HEK293 (cell line): Measurements from ENCODE around the gene KCTD17.

Experiments
- CTCF ChIA-PET: fragments of 350-600 bp; formaldehyde crosslinking; extraction: SDS; loops from one replicate; lab custom pipeline; 2021; ENCODE audit warnings: antibody characterized with exemption; lab: Yijun Ruan, JAX
- POLR2A ChIA-PET: fragments of 300-600 bp; formaldehyde crosslinking; extraction: SDS; loops from one replicate; lab custom pipeline; 2020; ENCODE audit warnings: antibody characterized with exemption, inconsistent platforms; lab: Yijun Ruan, JAX
- H3K27ac ChIP-seq: fragments of 200-500 bp; sonication (Bioruptor generic); 2 replicates; pipeline ENCODE4 v1.5.1; 2014; ENCODE audit warnings: low read depth, low read length, control low read depth, inconsistent platforms; ENCODE audit errors: extremely low read depth
- H3K36me3 ChIP-seq, 2 experiments: fragments of 200-500 bp in 1 of 2; sonication (Bioruptor generic) in 1 of 2; 1 replicate in 1 of 2; 2 replicates in 1 of 2; pipeline ENCODE4 v1.5.1; 2014 to 2017; ENCODE audit warnings: inconsistent platforms in 2 of 2, low read length in 2 of 2; ENCODE audit not compliant: control insufficient read depth in 2 of 2, insufficient read depth in 1 of 2
- H3K4me1 ChIP-seq: fragments of 200-500 bp; sonication (Bioruptor generic); 2 replicates; pipeline ENCODE4 v1.5.1; 2014; ENCODE audit warnings: mild to moderate bottlenecking, low read length, inconsistent platforms; ENCODE audit not compliant: control insufficient read depth, insufficient read depth
- H3K4me3 ChIP-seq: 2 replicates; pipeline ENCODE4 v1.5.1; 2011; ENCODE audit warnings: low read depth, mild to moderate bottlenecking, control low read depth, low read length, moderate library complexity
- H3K9me3 ChIP-seq: fragments of 200-500 bp; sonication (Bioruptor generic); 2 replicates; pipeline ENCODE4 v1.5.1; 2014; ENCODE audit warnings: low read depth, low read length, inconsistent platforms; ENCODE audit not compliant: control insufficient read depth, insufficient read depth
- ATF2 ChIP-seq: fragments of 450-650 bp; formaldehyde crosslinking; IDR thresholded peaks from 2 replicates; pipeline ENCODE4 v1.5.1; 2016; ENCODE audit warnings: missing biosample characterization, missing genetic modification characterization, low read depth
- GLIS2 ChIP-seq: fragments of 450-650 bp; formaldehyde crosslinking; IDR thresholded peaks from 2 replicates; pipeline ENCODE4 v1.5.1; 2016; ENCODE audit warnings: missing biosample characterization, missing genetic modification characterization
- HOXA7 ChIP-seq: sonication (generic); formaldehyde crosslinking; IDR thresholded peaks from 2 replicates; pipeline ENCODE4 v1.8.1; 2022; ENCODE audit warnings: missing genetic modification reagents, borderline replicate concordance
- REPIN1 ChIP-seq: fragments of 450-650 bp; formaldehyde crosslinking; IDR thresholded peaks from 2 replicates; pipeline ENCODE4 v1.5.1; 2017; ENCODE audit warnings: missing biosample characterization, missing genetic modification characterization, low read depth
- SP2 ChIP-seq: fragments of 450-650 bp; formaldehyde crosslinking; IDR thresholded peaks from 2 replicates; pipeline ENCODE4 v1.5.1; 2016; ENCODE audit warnings: missing biosample characterization, missing genetic modification characterization
- TCF7L2 ChIP-seq: IDR thresholded peaks from 2 replicates; pipeline ENCODE4 v1.6.1; 2011; ENCODE audit warnings: low read depth, mild to moderate bottlenecking, inconsistent platforms, low read length, moderate library complexity, borderline replicate concordance
- YY2 ChIP-seq: fragments of 450-650 bp; formaldehyde crosslinking; IDR thresholded peaks from 2 replicates; pipeline ENCODE4 v1.5.1; 2016; ENCODE audit warnings: missing biosample characterization, missing genetic modification characterization
- ZIC2 ChIP-seq: fragments of 450-650 bp; formaldehyde crosslinking; IDR thresholded peaks from 2 replicates; pipeline ENCODE4 v1.5.1; 2016; ENCODE audit warnings: missing biosample characterization, missing genetic modification characterization
- ZNF121 ChIP-seq: fragments of 450-650 bp; formaldehyde crosslinking; IDR thresholded peaks from 2 replicates; pipeline ENCODE4 v1.5.1; 2016; ENCODE audit warnings: missing biosample characterization, missing genetic modification characterization
- ZNF133 ChIP-seq: fragments of 450-650 bp; formaldehyde crosslinking; IDR thresholded peaks from 2 replicates; pipeline ENCODE4 v1.5.1; 2016; ENCODE audit warnings: missing biosample characterization, missing genetic modification characterization
- ZNF146 ChIP-seq: fragments of 450-650 bp; formaldehyde crosslinking; IDR thresholded peaks from 2 replicates; pipeline ENCODE4 v1.5.1; 2016; ENCODE audit warnings: missing biosample characterization, missing genetic modification characterization
- ZNF155 ChIP-seq: fragments of 450-650 bp; formaldehyde crosslinking; IDR thresholded peaks from 2 replicates; pipeline ENCODE4 v1.5.1; 2016; ENCODE audit warnings: missing biosample characterization, missing genetic modification characterization
- ZNF221 ChIP-seq: fragments of 450-650 bp; formaldehyde crosslinking; IDR thresholded peaks from 2 replicates; pipeline ENCODE4 v1.5.1; 2017; ENCODE audit warnings: missing biosample characterization, missing genetic modification characterization, borderline replicate concordance
- ZNF266 ChIP-seq: fragments of 450-650 bp; formaldehyde crosslinking; IDR thresholded peaks from 2 replicates; pipeline ENCODE4 v1.5.1; 2016; ENCODE audit warnings: missing biosample characterization, missing genetic modification characterization, low read depth
- ZNF426 ChIP-seq: fragments of 450-650 bp; formaldehyde crosslinking; IDR thresholded peaks from 2 replicates; pipeline ENCODE4 v1.5.1; 2017; ENCODE audit warnings: missing biosample characterization, missing genetic modification characterization, mild to moderate bottlenecking, inconsistent platforms, moderate library complexity
- ZNF501 ChIP-seq: fragments of 450-650 bp; formaldehyde crosslinking; IDR thresholded peaks from 2 replicates; pipeline ENCODE4 v1.5.1; 2016; ENCODE audit warnings: missing biosample characterization, missing genetic modification characterization
- ZNF555 ChIP-seq: fragments of 450-650 bp; formaldehyde crosslinking; conservative IDR thresholded peaks from 2 replicates; pipeline ENCODE4 v1.5.1; 2017; ENCODE audit warnings: missing biosample characterization, mild to moderate bottlenecking, missing genetic modification characterization, inconsistent platforms
- ZNF560 ChIP-seq: fragments of 450-650 bp; formaldehyde crosslinking; IDR thresholded peaks from 2 replicates; pipeline ENCODE4 v1.5.1; 2017; ENCODE audit warnings: missing biosample characterization, missing genetic modification characterization, borderline replicate concordance
- ZNF610 ChIP-seq: fragments of 450-650 bp; formaldehyde crosslinking; IDR thresholded peaks from 2 replicates; pipeline ENCODE4 v1.5.1; 2016; ENCODE audit warnings: missing biosample characterization, missing genetic modification characterization, borderline replicate concordance
- ZNF621 ChIP-seq: fragments of 450-650 bp; formaldehyde crosslinking; IDR thresholded peaks from 2 replicates; pipeline ENCODE4 v1.5.1; 2017; ENCODE audit warnings: missing biosample characterization, missing genetic modification characterization
- ZNF658 ChIP-seq: fragments of 450-650 bp; formaldehyde crosslinking; IDR thresholded peaks from 2 replicates; pipeline ENCODE4; 2016; ENCODE audit warnings: missing biosample characterization, missing genetic modification characterization
- ZNF660 ChIP-seq: fragments of 450-650 bp; IDR thresholded peaks from 2 replicates; pipeline ENCODE4 v1.5.1; 2018; ENCODE audit warnings: missing biosample characterization, mild to moderate bottlenecking, missing genetic modification characterization
- ZNF776 ChIP-seq: fragments of 450-650 bp; formaldehyde crosslinking; IDR thresholded peaks from 2 replicates; pipeline ENCODE4 v1.5.0; 2017; ENCODE audit warnings: missing biosample characterization, missing genetic modification characterization, borderline replicate concordance
- ZNF777 ChIP-seq: fragments of 450-650 bp; formaldehyde crosslinking; IDR thresholded peaks from 2 replicates; pipeline ENCODE4 v1.5.1; 2017; ENCODE audit warnings: missing biosample characterization, missing genetic modification characterization, borderline replicate concordance
- ZNF830 ChIP-seq: fragments of 450-650 bp; IDR thresholded peaks from 2 replicates; pipeline ENCODE4 v1.5.0; 2018; ENCODE audit warnings: missing biosample characterization, missing genetic modification characterization, low read depth, mild to moderate bottlenecking, moderate library complexity
- TF ChIP-seq, protein P1 (sequence below): fragments of 450-650 bp; formaldehyde crosslinking; IDR thresholded peaks from 2 replicates; pipeline ENCODE4 v1.5.1; 2016; ENCODE audit warnings: missing biosample characterization, missing genetic modification characterization
- TF ChIP-seq, protein P2 (sequence below): fragments of 450-650 bp; formaldehyde crosslinking; IDR thresholded peaks from 2 replicates; pipeline ENCODE4 v1.5.1; 2016; ENCODE audit warnings: missing biosample characterization, missing genetic modification characterization, borderline replicate concordance

Gene KCTD17

GRCh38 chr22:37018086-37018814 lies 33.3 kb upstream of the KCTD17 start:
- Histone ChIP-seq H3K9me3 (no peaks in the 10 kb centered on the region), H3K27ac (no peak overlapping the region; the same call in 1 of the 2 replicates), H3K36me3 (peaks cover 0 to 25% of the 10 kb centered on the region in 2 experiments; a peak in 1 of 3 replicates), H3K4me1 (no peaks in the 10 kb centered on the region), H3K4me3 (peak overlapping the region; percentile 82)
- TF ChIP-seq ZNF830 = no peak
- TF ChIP-seq GLIS2 (tag by site-specific recombination) = no peak
- TF ChIP-seq ZNF658 = no peak
- TF ChIP-seq HOXA7 = no peak
- no peak for TF ChIP-seq ZNF121
- no peak for TF ChIP-seq ZNF221 (tag by site-specific recombination)
- no peak for TF ChIP-seq ZNF146 (tag by site-specific recombination)
- TF ChIP-seq ZNF501 (tag by site-specific recombination) = no peak
- TF ChIP-seq SP2 = no peak
- TF ChIP-seq ZNF777 (tag by site-specific recombination) = no peak
- TF ChIP-seq YY2 (tag by site-specific recombination) = no peak
- TF ChIP-seq ZNF155 (tag by site-specific recombination) = no peak
- TF ChIP-seq ZNF426 = no peak
- TF ChIP-seq ZNF266 (tag by site-specific recombination) = no peak
- no peak for TF ChIP-seq ZIC2 (tag by site-specific recombination)
- TF ChIP-seq ZNF560 = no peak
- ChIA-PET CTCF (interaction anchor here (0.5 to 4.3 kb wide), 9 partner anchors 12 to 443 kb away, joined by 3 to 39 read pairs (median 3); no protein-coding TSS in a partner anchor), POLR2A (interaction anchor here (0.6 to 3.0 kb wide), 15 partner anchors 8 to 242 kb away, joined by 3 to 13 read pairs (median 4); partner anchors contain the start of genes IFT27 and KCTD17)

DNA sequence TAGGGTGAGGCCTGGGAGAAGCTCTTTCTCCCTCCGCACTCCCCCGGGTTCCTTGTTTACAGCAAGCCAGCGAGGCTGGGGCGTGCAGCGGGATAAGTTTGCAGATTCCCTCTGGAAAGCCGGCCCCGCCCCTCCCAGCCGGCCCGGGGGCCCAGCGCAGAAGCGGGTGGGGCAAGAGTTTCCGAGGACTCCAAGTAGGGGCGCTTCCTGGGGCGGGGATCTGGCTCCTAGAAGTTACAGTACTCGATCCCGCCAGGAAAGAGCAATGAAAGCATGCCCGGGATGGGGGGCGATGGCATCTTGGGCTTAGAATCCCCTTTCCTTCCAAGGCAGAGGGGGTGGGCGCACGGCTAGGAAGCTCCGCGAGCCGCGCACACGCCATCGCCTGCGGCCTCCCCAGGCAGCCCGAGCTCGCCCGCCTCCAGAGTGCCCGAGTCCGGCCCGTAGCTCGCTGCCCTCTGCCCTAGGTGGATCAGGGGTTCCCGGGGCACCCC lies 32.7 kb upstream of the KCTD17 start:
- H3K4me1 ChIP-seq = no peaks in the 10 kb centered on the region
- peak overlapping the region; percentile 97 for H3K27ac ChIP-seq
- ChIA-PET POLR2A (interaction anchor here (0.6 to 3.0 kb wide), 18 partner anchors 8 to 323 kb away, joined by 3 to 13 read pairs (median 4); partner anchors contain the start of genes IFT27 and KCTD17), CTCF (interaction anchor here (0.9 to 4.3 kb wide), 7 partner anchors 13 to 181 kb away, joined by 3 to 39 read pairs (median 6); no protein-coding TSS in a partner anchor)
- no peaks in the 10 kb centered on the region for H3K9me3 ChIP-seq
- peak overlapping the region; percentile 82 for H3K4me3 ChIP-seq
- H3K36me3 ChIP-seq = peaks cover 0 to 27% of the 10 kb centered on the region in 2 experiments; a peak in 1 of 3 replicates
- TF ChIP-seq ZNF621 (no peak), REPIN1 (no peak), TCF7L2 (no peak), ZNF776 (tag by site-specific recombination) (no peak), ZNF555 (tag by site-specific recombination) (no peak), ZNF830 (no peak), ATF2 (no peak), ZNF610 (tag by site-specific recombination) (no peak), ZNF146 (tag by site-specific recombination) (no peak), GLIS2 (tag by site-specific recombination) (peak; percentile 87), ZNF660 (tag by site-specific recombination) (0 out of 2 replicates have a peak, but pooled peaks have one; percentile 12), ZNF133 (tag by site-specific recombination) (no peak)
- TF ChIP-seq, protein P1, sequence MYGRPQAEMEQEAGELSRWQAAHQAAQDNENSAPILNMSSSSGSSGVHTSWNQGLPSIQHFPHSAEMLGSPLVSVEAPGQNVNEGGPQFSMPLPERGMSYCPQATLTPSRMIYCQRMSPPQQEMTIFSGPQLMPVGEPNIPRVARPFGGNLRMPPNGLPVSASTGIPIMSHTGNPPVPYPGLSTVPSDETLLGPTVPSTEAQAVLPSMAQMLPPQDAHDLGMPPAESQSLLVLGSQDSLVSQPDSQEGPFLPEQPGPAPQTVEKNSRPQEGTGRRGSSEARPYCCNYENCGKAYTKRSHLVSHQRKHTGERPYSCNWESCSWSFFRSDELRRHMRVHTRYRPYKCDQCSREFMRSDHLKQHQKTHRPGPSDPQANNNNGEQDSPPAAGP = peak; percentile 47; the same call in 1 of the 2 replicates
- TF ChIP-seq, protein P2, sequence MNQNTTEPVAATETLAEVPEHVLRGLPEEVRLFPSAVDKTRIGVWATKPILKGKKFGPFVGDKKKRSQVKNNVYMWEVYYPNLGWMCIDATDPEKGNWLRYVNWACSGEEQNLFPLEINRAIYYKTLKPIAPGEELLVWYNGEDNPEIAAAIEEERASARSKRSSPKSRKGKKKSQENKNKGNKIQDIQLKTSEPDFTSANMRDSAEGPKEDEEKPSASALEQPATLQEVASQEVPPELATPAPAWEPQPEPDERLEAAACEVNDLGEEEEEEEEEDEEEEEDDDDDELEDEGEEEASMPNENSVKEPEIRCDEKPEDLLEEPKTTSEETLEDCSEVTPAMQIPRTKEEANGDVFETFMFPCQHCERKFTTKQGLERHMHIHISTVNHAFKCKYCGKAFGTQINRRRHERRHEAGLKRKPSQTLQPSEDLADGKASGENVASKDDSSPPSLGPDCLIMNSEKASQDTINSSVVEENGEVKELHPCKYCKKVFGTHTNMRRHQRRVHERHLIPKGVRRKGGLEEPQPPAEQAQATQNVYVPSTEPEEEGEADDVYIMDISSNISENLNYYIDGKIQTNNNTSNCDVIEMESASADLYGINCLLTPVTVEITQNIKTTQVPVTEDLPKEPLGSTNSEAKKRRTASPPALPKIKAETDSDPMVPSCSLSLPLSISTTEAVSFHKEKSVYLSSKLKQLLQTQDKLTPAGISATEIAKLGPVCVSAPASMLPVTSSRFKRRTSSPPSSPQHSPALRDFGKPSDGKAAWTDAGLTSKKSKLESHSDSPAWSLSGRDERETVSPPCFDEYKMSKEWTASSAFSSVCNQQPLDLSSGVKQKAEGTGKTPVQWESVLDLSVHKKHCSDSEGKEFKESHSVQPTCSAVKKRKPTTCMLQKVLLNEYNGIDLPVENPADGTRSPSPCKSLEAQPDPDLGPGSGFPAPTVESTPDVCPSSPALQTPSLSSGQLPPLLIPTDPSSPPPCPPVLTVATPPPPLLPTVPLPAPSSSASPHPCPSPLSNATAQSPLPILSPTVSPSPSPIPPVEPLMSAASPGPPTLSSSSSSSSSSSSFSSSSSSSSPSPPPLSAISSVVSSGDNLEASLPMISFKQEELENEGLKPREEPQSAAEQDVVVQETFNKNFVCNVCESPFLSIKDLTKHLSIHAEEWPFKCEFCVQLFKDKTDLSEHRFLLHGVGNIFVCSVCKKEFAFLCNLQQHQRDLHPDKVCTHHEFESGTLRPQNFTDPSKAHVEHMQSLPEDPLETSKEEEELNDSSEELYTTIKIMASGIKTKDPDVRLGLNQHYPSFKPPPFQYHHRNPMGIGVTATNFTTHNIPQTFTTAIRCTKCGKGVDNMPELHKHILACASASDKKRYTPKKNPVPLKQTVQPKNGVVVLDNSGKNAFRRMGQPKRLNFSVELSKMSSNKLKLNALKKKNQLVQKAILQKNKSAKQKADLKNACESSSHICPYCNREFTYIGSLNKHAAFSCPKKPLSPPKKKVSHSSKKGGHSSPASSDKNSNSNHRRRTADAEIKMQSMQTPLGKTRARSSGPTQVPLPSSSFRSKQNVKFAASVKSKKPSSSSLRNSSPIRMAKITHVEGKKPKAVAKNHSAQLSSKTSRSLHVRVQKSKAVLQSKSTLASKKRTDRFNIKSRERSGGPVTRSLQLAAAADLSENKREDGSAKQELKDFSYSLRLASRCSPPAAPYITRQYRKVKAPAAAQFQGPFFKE (tag by site-specific recombination) = no peak
